ENCODE results near the gene STAT6. TPM values are rescaled to one million over a fixed set of nuclear protein-coding genes. Genes with fewer than 3 reads are reported as not detected.

Gene STAT6
- total and polyA plus RNA-seq, 7 donors: 66.1 to 210 (median 115) TPM

DNA sequence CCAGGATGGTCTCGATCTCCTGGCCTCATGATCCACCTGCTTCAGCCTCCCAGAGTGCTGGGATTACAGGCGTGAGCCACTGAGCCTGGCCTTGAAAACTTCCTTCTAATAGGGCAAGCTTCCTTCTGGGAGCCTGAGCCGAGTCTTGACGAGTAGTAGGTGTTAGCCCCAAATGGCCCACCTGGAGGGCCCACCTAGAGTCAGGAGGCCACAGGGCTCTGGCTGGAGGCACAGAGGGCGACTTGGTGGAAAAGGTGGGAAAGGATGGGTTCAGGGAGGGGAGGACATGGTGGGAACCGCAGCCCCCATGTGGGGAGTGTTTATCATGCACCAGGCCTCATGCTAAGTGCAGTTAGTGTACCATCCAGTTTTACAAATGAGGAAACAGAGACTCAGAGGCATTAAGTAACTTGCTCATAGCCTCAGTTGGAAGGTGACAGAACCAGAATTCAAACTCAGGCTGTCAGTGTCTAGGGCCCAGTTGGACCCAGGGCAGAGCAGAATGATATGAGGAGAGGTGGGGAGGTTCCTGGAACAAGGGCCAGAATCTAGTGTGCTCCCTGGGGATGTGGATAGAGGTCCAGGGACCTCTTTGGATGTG is 39.3 kb upstream of the STAT6 start:
- intact Hi-C loops (cut with DNase I): no loop called here
- TF ChIP-seq EP300 (IDR thresholded peaks at IDR 0.05) (no peak), POLR2AphosphoS5 (IDR thresholded peaks at IDR 0.05) (no peak), POLR2A (IDR thresholded peaks at IDR 0.05) (no peak)
- TF ChIP-seq, protein P1, sequence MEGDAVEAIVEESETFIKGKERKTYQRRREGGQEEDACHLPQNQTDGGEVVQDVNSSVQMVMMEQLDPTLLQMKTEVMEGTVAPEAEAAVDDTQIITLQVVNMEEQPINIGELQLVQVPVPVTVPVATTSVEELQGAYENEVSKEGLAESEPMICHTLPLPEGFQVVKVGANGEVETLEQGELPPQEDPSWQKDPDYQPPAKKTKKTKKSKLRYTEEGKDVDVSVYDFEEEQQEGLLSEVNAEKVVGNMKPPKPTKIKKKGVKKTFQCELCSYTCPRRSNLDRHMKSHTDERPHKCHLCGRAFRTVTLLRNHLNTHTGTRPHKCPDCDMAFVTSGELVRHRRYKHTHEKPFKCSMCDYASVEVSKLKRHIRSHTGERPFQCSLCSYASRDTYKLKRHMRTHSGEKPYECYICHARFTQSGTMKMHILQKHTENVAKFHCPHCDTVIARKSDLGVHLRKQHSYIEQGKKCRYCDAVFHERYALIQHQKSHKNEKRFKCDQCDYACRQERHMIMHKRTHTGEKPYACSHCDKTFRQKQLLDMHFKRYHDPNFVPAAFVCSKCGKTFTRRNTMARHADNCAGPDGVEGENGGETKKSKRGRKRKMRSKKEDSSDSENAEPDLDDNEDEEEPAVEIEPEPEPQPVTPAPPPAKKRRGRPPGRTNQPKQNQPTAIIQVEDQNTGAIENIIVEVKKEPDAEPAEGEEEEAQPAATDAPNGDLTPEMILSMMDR (IDR thresholded peaks at IDR 0.05): no peak
- Histone ChIP-seq H3K4me1 (peaks cover 0 to 83% (median 82%) of the 10 kb centered on the region in 4 donors), H3K27ac (peak overlapping the region; percentile 79 to 85 (median 84)), H3K27me3 (no peaks in the 10 kb centered on the region), H3K9me3 (no peaks in the 10 kb centered on the region), H3K36me3 (peaks cover 16 to 40% (median 29%) of the 10 kb centered on the region in 4 donors), H3K4me3 (no peak overlapping the region)
- DNase-seq: peak; percentile 61
- 89 to 92% methylated on average over 6 of the region's 6 CpGs for WGBS, 2 donors

DNA sequence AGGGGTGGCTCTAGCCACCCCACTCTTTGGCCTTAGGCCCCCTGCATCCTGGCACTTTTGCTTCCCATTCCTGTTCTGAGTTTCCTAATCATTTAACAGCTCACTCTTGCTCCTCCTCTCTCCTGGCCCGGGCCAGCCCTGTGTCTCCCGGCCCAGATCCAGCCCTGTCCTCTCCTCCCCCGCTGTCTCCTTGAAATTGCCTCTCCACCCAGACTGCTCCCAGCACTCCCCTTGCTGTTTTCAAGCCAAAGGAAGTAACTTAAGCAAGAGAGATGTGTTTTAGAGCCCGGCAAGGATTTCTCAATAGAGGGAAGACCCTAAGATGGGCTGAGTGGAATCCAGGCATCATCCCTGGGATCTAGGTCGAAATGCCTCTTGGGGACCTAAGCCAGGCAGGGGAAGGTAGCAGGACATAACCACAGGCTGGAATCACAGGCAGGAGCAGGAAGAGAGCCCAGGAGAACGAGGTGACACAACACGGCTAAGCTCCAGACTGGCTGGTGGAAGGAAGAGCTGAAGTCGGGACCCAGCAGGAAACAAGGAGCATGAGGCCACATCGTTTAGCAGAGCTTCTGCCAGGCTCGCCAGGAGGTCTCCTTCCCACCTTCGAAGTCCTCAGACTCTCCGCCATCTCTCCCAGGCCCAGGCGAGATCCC is 38.2 kb upstream of the STAT6 start:
- H3K4me1 ChIP-seq: peaks cover 0 to 89% (median 83%) of the 10 kb centered on the region in 4 donors

DNA sequence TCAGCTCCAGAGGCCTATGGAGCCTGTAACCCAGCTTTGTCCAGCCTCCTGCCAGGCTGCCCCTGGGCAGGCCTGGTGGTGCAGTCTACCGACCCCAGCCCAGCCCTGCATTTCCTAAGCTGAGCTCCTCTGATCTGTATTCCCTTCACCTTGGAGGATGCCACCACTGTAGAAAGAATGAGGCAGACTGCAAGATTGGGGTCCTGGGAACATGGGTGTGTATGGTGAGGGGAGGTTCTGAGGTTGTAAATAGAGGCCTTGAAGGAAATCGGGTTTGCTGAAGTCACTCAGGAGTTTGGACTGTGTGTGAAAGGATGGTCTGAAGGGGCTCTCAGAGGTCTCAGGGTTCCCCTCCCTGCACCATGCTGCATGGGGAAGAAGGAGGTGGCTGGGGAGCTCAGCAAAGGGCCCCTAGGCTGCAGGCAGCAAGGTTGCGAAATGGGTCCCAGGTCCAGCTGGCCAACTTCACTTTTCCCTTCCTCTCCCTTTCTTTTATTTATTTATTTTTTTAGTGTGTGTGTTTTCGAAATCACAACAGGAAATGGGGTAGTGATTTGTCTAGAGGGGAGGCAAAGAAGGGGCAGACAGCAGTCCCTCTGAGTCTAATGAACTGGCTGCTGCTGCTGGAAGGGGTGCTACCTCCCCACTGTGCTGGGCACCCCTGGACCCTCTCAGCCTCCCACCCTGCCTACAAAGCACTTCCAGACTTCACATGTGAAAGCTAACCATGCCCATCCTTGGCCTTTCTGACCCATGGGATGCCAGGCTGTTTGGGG is 37.5 kb upstream of the STAT6 start:
- 24 to 64% methylated on average over 4 of the region's 4 CpGs for WGBS, 2 donors
- H3K27me3 ChIP-seq: no peaks in the 10 kb centered on the region
- H3K4me3 ChIP-seq: no peak overlapping the region
- TF ChIP-seq, protein P1 (IDR thresholded peaks at IDR 0.05): no peak
- TF ChIP-seq POLR2AphosphoS5 (IDR thresholded peaks at IDR 0.05): peak in 3 of 4 donors; percentile 8 to 34 (median 28)
- peaks cover 0 to 89% (median 79%) of the 10 kb centered on the region in 4 donors for H3K4me1 ChIP-seq
- H3K27ac ChIP-seq: peak overlapping the region; percentile 79 to 85 (median 84)
- H3K9me3 ChIP-seq: no peaks in the 10 kb centered on the region
- peak; percentile 92 for DNase-seq
- H3K36me3 ChIP-seq: peaks cover 18 to 41% (median 29%) of the 10 kb centered on the region in 4 donors
- intact Hi-C loops (cut with DNase I): no loop called here

More for the DNA sequence above, 38.2 kb upstream of the STAT6 start:
- Histone ChIP-seq H3K36me3 (peaks cover 16 to 40% (median 30%) of the 10 kb centered on the region in 4 donors), H3K4me3 (no peak overlapping the region), H3K27ac (peak overlapping the region; percentile 79 to 85 (median 84)), H3K9me3 (no peaks in the 10 kb centered on the region), H3K27me3 (no peaks in the 10 kb centered on the region)
- peak; percentile 95 for DNase-seq
- TF ChIP-seq EP300 (IDR thresholded peaks at IDR 0.05) (no peak), POLR2AphosphoS5 (IDR thresholded peaks at IDR 0.05) (peak in 1 of 4 donors; percentile 36)
- TF ChIP-seq, protein P1 (IDR thresholded peaks at IDR 0.05): no peak
- 46 to 66% methylated on average over 13 of the region's 13 CpGs for WGBS, 2 donors
- intact Hi-C loops (cut with DNase I): no loop called here

DNA sequence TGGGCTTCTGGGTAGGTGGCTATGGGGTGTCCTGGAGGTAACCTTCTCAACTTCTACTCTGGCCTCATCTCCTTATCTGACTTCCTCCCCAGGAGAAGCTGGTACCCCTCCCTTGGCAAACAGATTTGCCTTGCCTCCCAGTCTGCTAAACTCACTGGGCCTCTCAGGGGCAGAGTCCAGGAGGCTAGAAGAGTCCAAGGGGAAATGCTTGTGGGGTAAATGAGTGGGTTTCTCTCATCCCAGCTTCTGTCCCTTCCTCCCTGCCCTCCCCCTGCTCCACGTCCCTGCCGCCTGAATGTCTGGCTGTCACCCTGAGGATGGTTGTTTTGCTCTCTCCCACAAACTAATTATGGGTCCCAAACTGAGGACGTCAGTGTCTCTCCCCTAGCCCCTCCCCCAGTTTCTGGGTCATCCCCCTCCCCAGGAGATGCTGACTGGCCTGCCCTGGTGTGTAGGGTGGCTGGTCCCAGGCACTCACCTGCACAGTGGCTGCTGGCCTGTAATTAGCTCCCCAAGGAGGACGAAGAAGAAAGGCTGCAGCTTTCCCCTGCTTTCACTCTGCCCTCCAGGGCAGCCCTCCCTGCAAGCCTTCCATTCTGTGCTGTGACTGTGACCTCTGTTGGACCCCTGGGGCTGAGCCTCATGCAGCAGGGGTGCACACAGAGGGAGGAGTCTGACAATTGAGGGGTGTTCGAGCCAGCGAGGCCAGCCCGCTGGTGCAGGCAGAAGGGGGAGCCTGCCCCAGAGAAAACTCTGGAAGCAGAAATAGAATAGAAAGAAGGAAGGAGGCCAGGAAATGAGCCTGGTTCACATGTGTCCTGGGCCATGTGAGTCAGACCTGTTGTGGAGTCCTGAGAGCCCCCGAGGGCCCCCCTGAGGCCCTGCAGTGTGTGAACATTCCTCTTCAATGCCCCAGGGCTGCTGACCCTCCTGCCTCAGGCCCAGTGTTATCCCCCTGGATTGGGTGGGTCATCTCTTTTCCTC is 36.1 kb upstream of the STAT6 start, which contains the start of gene LRP1-AS:
LRP1-AS (minus strand) TSS at position 659 of the 984 bp plus-strand sequence.
- H3K36me3 ChIP-seq: peaks cover 20 to 55% (median 38%) of the 10 kb centered on the region in 4 donors
- DNase-seq: peak; percentile 78

More for the DNA sequence above, 36.1 kb upstream of the STAT6 start, which contains the start of gene LRP1-AS:
- Histone ChIP-seq H3K27ac (peak within 1 kb of the TSS; percentile 79 to 85 (median 84)), H3K9me3 (no peaks in the 10 kb centered on the region), H3K4me3 (no peak within 1 kb of the TSS), H3K27me3 (no peaks in the 10 kb centered on the region), H3K4me1 (peaks cover 0 to 86% (median 69%) of the 10 kb centered on the region in 4 donors)
- TF ChIP-seq POLR2AphosphoS5 (IDR thresholded peaks at IDR 0.05) (no peak), EP300 (IDR thresholded peaks at IDR 0.05) (no peak), POLR2A (IDR thresholded peaks at IDR 0.05) (no peak)
- TF ChIP-seq, protein P1 (IDR thresholded peaks at IDR 0.05): no peak
- 22 to 51% methylated on average over 8 of the region's 8 CpGs for WGBS, 2 donors
- intact Hi-C loops (cut with DNase I): no loop called here
